ENCODE results near the gene MEAK7. TPM values are rescaled to one million over a fixed set of nuclear protein-coding genes. Genes with fewer than 3 reads are reported as not detected.

Gene MEAK7
- total RNA-seq, 1 experiment from 2014 or later = 29.5 TPM

- peaks cover 17% of the 10 kb centered on the region for H3K9me3 Mint-ChIP-seq (ENCODE audit: low read depth, unreplicated experiment)
- peaks cover 25% of the 10 kb centered on the region for H3K36me3 Mint-ChIP-seq (ENCODE audit: insufficient read depth, unreplicated experiment)
- no peaks in the 10 kb centered on the region for H3K4me1 Mint-ChIP-seq (ENCODE audit: low read depth, unreplicated experiment)
- intact Hi-C loops (cut with micrococcal nuclease; ENCODE audit: unreplicated experiment) = no loop called here
- no peak overlapping the region for H3K4me3 Mint-ChIP-seq (ENCODE audit: low read depth, unreplicated experiment)
- TF ChIP-seq CTCF (IDR thresholded peaks at IDR 0.05; ENCODE audit: unreplicated experiment) = no peak
- BruUV-seq (replicated peaks) = no TSS peak
- no peak overlapping the region for H3K27ac Mint-ChIP-seq (ENCODE audit: unreplicated experiment)
- H3K27me3 Mint-ChIP-seq (ENCODE audit: unreplicated experiment) = no peaks in the 10 kb centered on the region
- CTCF ChIA-PET = no interaction called here
- no peak for DNase-seq
Observed at GRCh38 chr16:84471316-84471715, 33.1 kb downstream of the MEAK7 start.

DNA sequence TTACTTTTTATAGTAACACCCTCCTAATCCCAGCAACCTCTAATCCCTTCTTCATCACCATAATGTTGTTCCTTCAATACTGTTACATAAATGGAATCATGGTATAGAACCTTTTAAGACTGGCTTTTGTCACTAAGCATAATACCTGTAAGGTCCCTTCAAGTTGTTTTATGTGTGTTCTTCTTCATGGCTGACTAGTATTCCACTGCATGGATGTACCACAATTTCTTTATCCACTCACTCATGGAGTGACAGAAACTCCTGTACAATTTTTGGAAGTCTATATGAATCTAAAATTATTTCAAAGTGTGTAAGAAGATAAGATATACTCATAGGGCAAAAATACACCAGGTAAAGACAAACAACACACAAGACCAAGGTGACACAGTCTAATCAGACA, 36.8 kb downstream of the MEAK7 start:
- BruUV-seq (replicated peaks) = no TSS peak

DNA sequence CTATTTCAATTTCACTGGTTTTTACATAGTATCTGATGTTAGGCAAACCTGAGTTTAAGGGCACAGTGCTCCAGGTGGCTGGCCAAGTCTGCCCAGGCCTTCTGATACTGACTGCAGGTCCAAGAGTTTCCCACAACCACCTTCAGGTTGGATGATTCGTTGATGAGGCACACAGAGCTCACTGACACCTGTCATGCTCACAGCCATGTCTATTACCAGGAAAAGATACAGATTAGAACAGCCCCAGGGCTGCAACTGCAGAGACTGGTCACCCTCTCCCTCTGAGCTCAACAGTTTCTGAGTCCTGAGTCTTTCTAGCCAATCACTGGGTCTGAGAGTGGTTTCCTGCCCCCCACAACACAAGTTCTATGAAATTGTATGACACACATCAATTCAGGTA, 37.2 kb downstream of the MEAK7 start:
- Mint-ChIP-seq H3K9me3 (ENCODE audit: low read depth, unreplicated experiment) (peaks cover 9% of the 10 kb centered on the region), H3K36me3 (ENCODE audit: insufficient read depth, unreplicated experiment) (peaks cover 27% of the 10 kb centered on the region), H3K4me3 (ENCODE audit: low read depth, unreplicated experiment) (no peak overlapping the region), H3K4me1 (ENCODE audit: low read depth, unreplicated experiment) (no peaks in the 10 kb centered on the region), H3K27ac (ENCODE audit: unreplicated experiment) (no peak overlapping the region), H3K27me3 (ENCODE audit: unreplicated experiment) (no peaks in the 10 kb centered on the region)
- CTCF ChIA-PET = interaction anchor here (0.5 kb wide), 1 partner anchor 1608 kb away, joined by 4 read pairs; no protein-coding TSS in a partner anchor
- intact Hi-C loops (cut with micrococcal nuclease; ENCODE audit: unreplicated experiment) = no loop called here
- no peak for TF ChIP-seq CTCF (IDR thresholded peaks at IDR 0.05; ENCODE audit: unreplicated experiment)
- BruUV-seq (replicated peaks) = no TSS peak
- DNase-seq = no peak

More for the DNA sequence above, 36.8 kb downstream of the MEAK7 start:
- peaks cover 9% of the 10 kb centered on the region for H3K9me3 Mint-ChIP-seq (ENCODE audit: low read depth, unreplicated experiment)
- H3K36me3 Mint-ChIP-seq (ENCODE audit: insufficient read depth, unreplicated experiment) = peaks cover 27% of the 10 kb centered on the region
- CTCF ChIA-PET = no interaction called here
- TF ChIP-seq CTCF (IDR thresholded peaks at IDR 0.05; ENCODE audit: unreplicated experiment) = no peak
- no peaks in the 10 kb centered on the region for H3K4me1 Mint-ChIP-seq (ENCODE audit: low read depth, unreplicated experiment)
- H3K4me3 Mint-ChIP-seq (ENCODE audit: low read depth, unreplicated experiment) = no peak overlapping the region
- no peak overlapping the region for H3K27ac Mint-ChIP-seq (ENCODE audit: unreplicated experiment)
- intact Hi-C loops (cut with micrococcal nuclease; ENCODE audit: unreplicated experiment) = no loop called here
- DNase-seq = no peak
- H3K27me3 Mint-ChIP-seq (ENCODE audit: unreplicated experiment) = no peaks in the 10 kb centered on the region

GRCh38 chr16:84466692-84467091, 37.8 kb downstream of the MEAK7 start:
- Mint-ChIP-seq H3K9me3 (ENCODE audit: low read depth, unreplicated experiment) (peaks cover 7% of the 10 kb centered on the region), H3K27me3 (ENCODE audit: unreplicated experiment) (no peaks in the 10 kb centered on the region), H3K4me1 (ENCODE audit: low read depth, unreplicated experiment) (no peaks in the 10 kb centered on the region), H3K36me3 (ENCODE audit: insufficient read depth, unreplicated experiment) (peaks cover 27% of the 10 kb centered on the region), H3K4me3 (ENCODE audit: low read depth, unreplicated experiment) (no peak overlapping the region), H3K27ac (ENCODE audit: unreplicated experiment) (no peak overlapping the region)
- no peak for DNase-seq
- no peak for TF ChIP-seq CTCF (IDR thresholded peaks at IDR 0.05; ENCODE audit: unreplicated experiment)
- intact Hi-C loops (cut with micrococcal nuclease; ENCODE audit: unreplicated experiment) = no loop called here
- CTCF ChIA-PET = interaction anchor here (0.5 kb wide), 1 partner anchor 1607 kb away, joined by 4 read pairs; no protein-coding TSS in a partner anchor
- BruUV-seq (replicated peaks) = no TSS peak
